Peyer's patch (tissue), 4 donors: ENCODE data around the gene TGFBI.

Experiments
- CTCF ChIP-seq, 6 experiments: fragments of 450-650 bp in 4 of 6; fragments of 200-600 bp in 2 of 6; sonication (generic) in 1 of 6; IDR thresholded peaks; one replicate each; pipeline ENCODE4 v1.5.1; 2017 to 2019; ENCODE audit warnings: antibody characterized with exemption in 6 of 6, mild to moderate bottlenecking in 3 of 6, moderate library complexity in 1 of 6
- POLR2A ChIP-seq, 2 donors: fragments of 450-650 bp; IDR thresholded peaks; one replicate each; pipeline ENCODE4 v1.5.1; 2017; ENCODE audit warnings: antibody characterized with exemption in 2 of 2, mild to moderate bottlenecking in 2 of 2, moderate library complexity in 2 of 2

- TF ChIP-seq POLR2A (IDR thresholded peaks at IDR 0.05) (no peak), CTCF (IDR thresholded peaks at IDR 0.05) (no peak)
Measured at GRCh38 chr5:136055612-136056309, 27.0 kb downstream of the TGFBI start.
